HepG2 (cell line): Measurements from ENCODE around the gene OASL. TPM values are rescaled to one million over a fixed set of nuclear protein-coding genes. Genes with fewer than 3 reads are reported as not detected.

Source experiments
- ATAC-seq: fragments of 200-7000 bp; cut with Tn5 transposase; 3 replicates; pipeline ENCODE4 v1.9.1; 2020; ENCODE audit warnings: mild to moderate bottlenecking, moderate library complexity
- BruUV-seq: library from RNA; stranded (reverse); fragments of 400-500 nt; replicated peaks from 2 replicates; lab custom pipeline; 2021; lab: Mats Ljungman, UMichigan
- CTCF ChIA-PET: fragments of 300-600 bp; formaldehyde crosslinking; extraction: SDS; loops from one replicate; lab custom pipeline; 2021; ENCODE audit warnings: low total read pairs, inconsistent platforms, low intra/inter-chr PET ratio; lab: Yijun Ruan, JAX
- POLR2A ChIA-PET: fragments of 350-600 bp; sonication (Branson Sonifier 250); formaldehyde crosslinking; loops from one replicate; lab custom pipeline; 2020; ENCODE audit warnings: antibody characterized with exemption, inconsistent platforms; lab: Yijun Ruan, JAX
- DNase-seq: peaks from one replicate; pipeline ENCODE4 v3.0.0-alpha.2; 2015; ENCODE audit warnings: low spot score
- FAIRE-seq: peaks from 3 replicates; lab custom pipeline; 2011; peaks lifted over from hg19 to GRCh38; lab: Jason Lieb, UNC
- H2AFZ ChIP-seq: one replicate; pipeline ENCODE4 v1.6.1; 2011; ENCODE audit warnings: low read length, inconsistent platforms
- H3K27ac ChIP-seq: fragments of 300-600 bp; 3 replicates; pipeline ENCODE4 v1.8.0; 2011; ENCODE audit warnings: mixed run types, mild to moderate bottlenecking, mixed read lengths, low read length, inconsistent platforms; ENCODE audit not compliant: insufficient read depth; ENCODE audit errors: extremely low read length
- H3K27me3 ChIP-seq, 2 experiments: fragments of 200-600 bp in 1 of 2; 2 replicates in 1 of 2; 3 replicates in 1 of 2; pipeline versions ENCODE4 v1.6.0 to v1.8.0; 2011; ENCODE audit warnings: low read length in 2 of 2, mild to moderate bottlenecking in 2 of 2, moderate library complexity in 2 of 2, inconsistent platforms in 1 of 2; ENCODE audit not compliant: insufficient read depth in 2 of 2, control insufficient read depth in 1 of 2
- H3K36me3 ChIP-seq, 2 experiments: fragments of 200-600 bp in 1 of 2; replicated peaks in 1 of 2; 2 replicates in 1 of 2; 3 replicates in 1 of 2; pipeline versions ENCODE4 v1.5.1 to v1.8.0; 2011; ENCODE audit warnings: low read length in 2 of 2, inconsistent platforms in 1 of 2; ENCODE audit not compliant: insufficient read depth in 2 of 2, control insufficient read depth in 1 of 2
- H3K4me1 ChIP-seq: 2 replicates; pipeline ENCODE4 v1.5.1; 2012; ENCODE audit warnings: low read length, inconsistent platforms; ENCODE audit not compliant: insufficient read depth
- H3K4me2 ChIP-seq: 2 replicates; pipeline ENCODE4 v1.6.0; 2011; ENCODE audit warnings: low read depth, low read length, inconsistent platforms
- H3K4me3 ChIP-seq, 3 experiments: fragments of 200-600 bp in 1 of 3; sonication (generic), shearing (Covaris generic) in 1 of 3; replicated peaks in 1 of 3; 2 replicates each; pipeline ENCODE4 v1.5.1; 2011 to 2016; ENCODE audit warnings: low read length in 3 of 3, inconsistent platforms in 2 of 3, low read depth in 2 of 3, mild to moderate bottlenecking in 2 of 3, control low read depth in 1 of 3, mixed read lengths in 1 of 3; ENCODE audit not compliant: insufficient read depth in 1 of 3
- H3K79me2 ChIP-seq: one replicate; pipeline ENCODE4 v1.6.1; 2011; ENCODE audit warnings: low read length, inconsistent platforms; ENCODE audit not compliant: insufficient read depth
- H3K9ac ChIP-seq: 2 replicates; pipeline ENCODE4 v1.6.0; 2011; ENCODE audit warnings: mild to moderate bottlenecking, low read depth, low read length, inconsistent platforms; ENCODE audit not compliant: insufficient read depth
- H3K9me3 ChIP-seq: 2 replicates; pipeline ENCODE4 v1.5.1; 2012; ENCODE audit warnings: mild to moderate bottlenecking, low read length
- H4K20me1 ChIP-seq: 2 replicates; pipeline ENCODE4 v1.6.0; 2011; ENCODE audit warnings: inconsistent platforms, mild to moderate bottlenecking, low read length, moderate library complexity; ENCODE audit not compliant: insufficient read depth
- ARID4A ChIP-seq: sonication (generic); formaldehyde crosslinking; IDR thresholded peaks from 2 replicates; pipeline ENCODE4 v1.5.0; 2020; ENCODE audit warnings: mild to moderate bottlenecking, missing genetic modification reagents, borderline replicate concordance
- BORCS8-MEF2B ChIP-seq: sonication (generic); formaldehyde crosslinking; IDR thresholded peaks from 2 replicates; pipeline ENCODE4 v1.8.0; 2022; ENCODE audit warnings: mild to moderate bottlenecking, missing genetic modification reagents
- CTCF ChIP-seq: sonication (generic); formaldehyde crosslinking; IDR thresholded peaks from 2 replicates; pipeline ENCODE4 v1.5.0; 2020; ENCODE audit warnings: mild to moderate bottlenecking, missing genetic modification reagents, moderate library complexity
- PBX2 ChIP-seq: IDR thresholded peaks from 2 replicates; pipeline ENCODE4 v1.6.1; 2016; ENCODE audit warnings: control low read depth
- RAD21 ChIP-seq: fragments of 450-650 bp; formaldehyde crosslinking; IDR thresholded peaks from 2 replicates; pipeline ENCODE4 v1.5.0; 2020; ENCODE audit warnings: mild to moderate bottlenecking
- STAG1 ChIP-seq: sonication (generic); formaldehyde crosslinking; IDR thresholded peaks from 2 replicates; pipeline ENCODE4 v1.4.0; 2020; ENCODE audit warnings: missing genetic modification reagents
- ZBTB33 ChIP-seq: sonication (generic); formaldehyde crosslinking; IDR thresholded peaks from 2 replicates; pipeline ENCODE4 v1.4.0; 2020; ENCODE audit warnings: missing genetic modification reagents
- ZNF512 ChIP-seq: sonication (generic); formaldehyde crosslinking; IDR thresholded peaks from 2 replicates; pipeline ENCODE4 v1.4.0; 2020; ENCODE audit warnings: mild to moderate bottlenecking, missing genetic modification reagents
- ZNF652 ChIP-seq: IDR thresholded peaks from 2 replicates; pipeline ENCODE4 v1.6.1; 2016; ENCODE audit warnings: low read depth, borderline replicate concordance
- ZNF747 ChIP-seq: sonication (generic); formaldehyde crosslinking; IDR thresholded peaks from 2 replicates; pipeline ENCODE4 v1.8.1; 2023; ENCODE audit warnings: missing genetic modification reagents, mild to moderate bottlenecking, borderline replicate concordance
- ZNF790 ChIP-seq: sonication (generic); formaldehyde crosslinking; IDR thresholded peaks from 2 replicates; pipeline ENCODE4 v1.8.0; 2022; ENCODE audit warnings: missing genetic modification reagents, mild to moderate bottlenecking, borderline replicate concordance
- WGBS: methylation state at CpG from one replicate; pipeline ENCODE4 v1.1.6; 2017; ENCODE audit warnings: low lambda C conversion rate; 5-methylcytosine and 5-hydroxymethylcytosine counted together
- in situ Hi-C: cut with HindIII; loops from 2 replicates; pipeline ENCODE4 v1.10.0; 2017; ENCODE audit warnings: low pct_unique_long_range_greater_than_20kb; ENCODE audit not compliant: extremely low pct_ligation_motif_present
- intact Hi-C: fragments of 100-400 bp; cut with micrococcal nuclease; formaldehyde crosslinking; loops from one replicate; pipeline ENCODE4 v1.10.0; 2022; ENCODE audit not compliant: unreplicated experiment
- polyA plus RNA-seq, 8 experiments: library from polyadenylated mRNA; depleted of rRNA in 3 of 8; stranded (reverse) in 7 of 8; unstranded in 1 of 8; fragments of >200 nt; fragmentation: Illumina TruSeq in 4 of 8; extraction: Trizol in 4 of 8; gene quantifications; 2 replicates each; pipeline versions ENCODE4 v1.2.1 to v1.2.3, GENCODE V29; 2011 to 2016; ENCODE audit warnings: low read depth in 4 of 8, missing spikeins in 1 of 8, mixed read lengths in 1 of 8; ENCODE audit not compliant: insufficient read depth in 1 of 8
- total RNA-seq, 5 experiments: library from RNA; depleted of rRNA; stranded (reverse); fragments of >200 nt; fragmentation: Illumina TruSeq; extraction: Trizol; gene quantifications; 2 replicates each; pipeline ENCODE4 v1.2.3, GENCODE V29; 2016; ENCODE audit warnings: low read depth in 1 of 5

The OASL gene
- total and polyA plus RNA-seq, 2 of the 13 experiments (the other 11 are each of a cell fraction or from before 2014, with no cell fraction given): 0.11 to 0.22 TPM

GRCh38 chr12:121009741-121010140 is 29.3 kb downstream of the OASL start:
- H3K4me3 ChIP-seq: no peak overlapping the region
- no peak overlapping the region for H3K27ac ChIP-seq
- no peaks in the 10 kb centered on the region for H3K27me3 ChIP-seq
- no peak overlapping the region for H3K4me2 ChIP-seq
- FAIRE-seq (peak; percentile 82), DNase-seq (peak; percentile 49), ATAC-seq (peak; percentile 76)
- no peaks in the 10 kb centered on the region for H3K9me3 ChIP-seq
- ChIA-PET CTCF (interaction anchor here (0.6 to 1.6 kb wide), 3 partner anchors 65 to 101 kb away, joined by 3 to 12 read pairs (median 4); no protein-coding TSS in a partner anchor), POLR2A (interaction anchor here (0.7 to 1.5 kb wide), 4 partner anchors 16 to 38 kb away, joined by 3 to 9 read pairs (median 4); no protein-coding TSS in a partner anchor)
- H4K20me1 ChIP-seq: 0 out of 2 replicates have a peak, but pooled peaks cover 3% of the 10 kb centered on the region
- in situ Hi-C loops: no loop called here
- H3K36me3 ChIP-seq: peaks cover 12 to 56% of the 10 kb centered on the region in 2 experiments
- H3K9ac ChIP-seq: no peak overlapping the region
- 67% methylated on average over 10 of the region's 10 CpGs for WGBS
- H3K4me1 ChIP-seq: peaks cover 3% of the 10 kb centered on the region
- intact Hi-C loops: loop anchor here (2.0 kb wide), 1 partner anchor 51 kb away; no protein-coding TSS in a partner anchor
- H2AFZ ChIP-seq: no peak overlapping the region
- BruUV-seq: no TSS peak
- H3K79me2 ChIP-seq: peaks cover 3% of the 10 kb centered on the region
- no peak for TF ChIP-seq PBX2
- TF ChIP-seq RAD21: peak; percentile 56
- TF ChIP-seq CTCF (CRISPR knock-in tag): peak; percentile 81
- TF ChIP-seq ARID4A (CRISPR knock-in tag): peak; percentile 39; the same call in 1 of the 2 replicates
- peak; percentile 87; the same call in 1 of the 2 replicates for TF ChIP-seq ZNF652 (CRISPR knock-in tag)
- TF ChIP-seq BORCS8-MEF2B (CRISPR knock-in tag): 0 out of 2 replicates have a peak, but pooled peaks have one; percentile 49
- TF ChIP-seq ZBTB33 (CRISPR knock-in tag): peak; percentile 5; the same call in 1 of the 2 replicates
- no peak for TF ChIP-seq ZNF747 (CRISPR knock-in tag)
- peak; percentile 90 for TF ChIP-seq STAG1
- no peak for TF ChIP-seq ZNF790
- TF ChIP-seq ZNF512 (CRISPR knock-in tag): no peak
